Thoracic aorta (tissue), 2 donors: ENCODE results near the gene PDSS2. TPM values are rescaled to one million over a fixed set of nuclear protein-coding genes. Genes with fewer than 3 reads are reported as not detected.

ENCODE experiments used
- ATAC-seq: fragments of 150-250 bp; one replicate; pipeline ENCODE4 v1.8.0; 2017; ENCODE audit warnings: low read depth; ENCODE audit not compliant: insufficient number of reproducible peaks, low FRiP score
- DNase-seq: peaks from one replicate; pipeline ENCODE4 v3.0.0-alpha.2; 2020; ENCODE audit warnings: low spot score
- H3K27ac ChIP-seq, 2 donors: fragments of 200-600 bp; sonication (generic); 1 replicate in 1 of 2; 2 replicates in 1 of 2; pipeline ENCODE4 v1.5.1; 2016; ENCODE audit warnings: mild to moderate bottlenecking in 2 of 2, moderate library complexity in 2 of 2
- H3K27me3 ChIP-seq: fragments of 200-600 bp; sonication (generic); replicated peaks from 2 replicates; pipeline ENCODE4 v1.6.0; 2016; ENCODE audit warnings: mild to moderate bottlenecking; ENCODE audit not compliant: insufficient read depth
- H3K36me3 ChIP-seq: fragments of 200-600 bp; sonication (generic); one replicate; pipeline ENCODE4 v1.5.1; 2016
- H3K4me1 ChIP-seq, 2 donors: fragments of 200-600 bp; sonication (generic); 1 replicate in 1 of 2; 2 replicates in 1 of 2; pipeline versions ENCODE4 v1.5.1 to v1.6.0; 2016; ENCODE audit warnings: low read depth in 2 of 2, mild to moderate bottlenecking in 1 of 2; ENCODE audit not compliant: control insufficient read depth in 1 of 2
- H3K4me3 ChIP-seq: fragments of 200-600 bp; sonication (generic); 2 replicates; pipeline ENCODE4 v1.5.1; 2016; ENCODE audit warnings: mild to moderate bottlenecking
- H3K9me3 ChIP-seq: fragments of 200-600 bp; sonication (generic); 2 replicates; pipeline ENCODE4 v1.5.1; 2016
- total RNA-seq, 2 donors: library from RNA; depleted of rRNA; stranded (reverse); fragments of >200 nt; gene quantifications; one replicate each; pipeline versions ENCODE4 v1.1.0 to v1.2.3, GENCODE V29; 2016
- TF ChIP-seq, protein P1 (sequence below): fragments of 200-600 bp; sonication (generic); IDR thresholded peaks from one replicate; pipeline ENCODE4 v1.5.1; 2019; ENCODE audit warnings: antibody characterized with exemption

The PDSS2 gene
- total RNA-seq, 2 donors from 2014 or later, result 6.9 to 9.9 TPM

GRCh38 chr6:107156617-107157016, 302.7 kb downstream of the PDSS2 start:
- Histone ChIP-seq H3K4me3 (no peak overlapping the region), H3K27ac (no peak overlapping the region), H3K9me3 (no peaks in the 10 kb centered on the region), H3K27me3 (no peaks in the 10 kb centered on the region), H3K36me3 (no peaks in the 10 kb centered on the region), H3K4me1 (no peaks in the 10 kb centered on the region)
- no peak for ATAC-seq
- DNase-seq, result no peak
- TF ChIP-seq, protein P1, sequence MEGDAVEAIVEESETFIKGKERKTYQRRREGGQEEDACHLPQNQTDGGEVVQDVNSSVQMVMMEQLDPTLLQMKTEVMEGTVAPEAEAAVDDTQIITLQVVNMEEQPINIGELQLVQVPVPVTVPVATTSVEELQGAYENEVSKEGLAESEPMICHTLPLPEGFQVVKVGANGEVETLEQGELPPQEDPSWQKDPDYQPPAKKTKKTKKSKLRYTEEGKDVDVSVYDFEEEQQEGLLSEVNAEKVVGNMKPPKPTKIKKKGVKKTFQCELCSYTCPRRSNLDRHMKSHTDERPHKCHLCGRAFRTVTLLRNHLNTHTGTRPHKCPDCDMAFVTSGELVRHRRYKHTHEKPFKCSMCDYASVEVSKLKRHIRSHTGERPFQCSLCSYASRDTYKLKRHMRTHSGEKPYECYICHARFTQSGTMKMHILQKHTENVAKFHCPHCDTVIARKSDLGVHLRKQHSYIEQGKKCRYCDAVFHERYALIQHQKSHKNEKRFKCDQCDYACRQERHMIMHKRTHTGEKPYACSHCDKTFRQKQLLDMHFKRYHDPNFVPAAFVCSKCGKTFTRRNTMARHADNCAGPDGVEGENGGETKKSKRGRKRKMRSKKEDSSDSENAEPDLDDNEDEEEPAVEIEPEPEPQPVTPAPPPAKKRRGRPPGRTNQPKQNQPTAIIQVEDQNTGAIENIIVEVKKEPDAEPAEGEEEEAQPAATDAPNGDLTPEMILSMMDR, result no peak

DNA sequence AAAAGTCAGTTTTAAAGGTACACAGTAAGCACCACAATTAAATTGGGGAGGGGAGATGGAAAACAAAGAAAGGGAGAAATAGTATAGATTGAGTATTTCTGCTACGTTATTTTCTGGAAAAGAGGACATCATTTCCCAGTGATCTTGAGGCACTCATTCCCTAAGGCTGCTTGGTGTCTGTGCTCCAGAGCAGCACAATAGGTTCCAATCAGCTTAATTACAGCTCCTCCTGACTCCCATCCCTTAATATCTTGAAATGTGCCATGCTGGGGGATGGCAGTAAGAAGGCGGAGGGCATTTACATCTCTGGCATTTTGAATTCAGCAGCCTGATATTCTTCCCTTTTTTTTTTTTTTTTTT, 304.6 kb downstream of the PDSS2 start:
- no peak overlapping the region for H3K4me3 ChIP-seq
- H3K4me1 ChIP-seq, result no peaks in the 10 kb centered on the region
- no peaks in the 10 kb centered on the region for H3K27me3 ChIP-seq
- no peaks in the 10 kb centered on the region for H3K9me3 ChIP-seq
- no peak overlapping the region for H3K27ac ChIP-seq
- H3K36me3 ChIP-seq, result no peaks in the 10 kb centered on the region
- TF ChIP-seq, protein P1, result no peak
- ATAC-seq (no peak), DNase-seq (no peak)

GRCh38 chr6:107154131-107154800, 305.1 kb downstream of the PDSS2 start:
- TF ChIP-seq, protein P1, result no peak
- ATAC-seq (no peak), DNase-seq (no peak)
- Histone ChIP-seq H3K4me1 (no peaks in the 10 kb centered on the region), H3K27ac (no peak overlapping the region), H3K4me3 (no peak overlapping the region), H3K27me3 (no peaks in the 10 kb centered on the region), H3K36me3 (no peaks in the 10 kb centered on the region), H3K9me3 (no peaks in the 10 kb centered on the region)

- no peaks in the 10 kb centered on the region for H3K4me1 ChIP-seq
- no peak for ATAC-seq
- no peaks in the 10 kb centered on the region for H3K9me3 ChIP-seq
- DNase-seq, result no peak
- no peaks in the 10 kb centered on the region for H3K36me3 ChIP-seq
- no peak overlapping the region for H3K27ac ChIP-seq
- H3K4me3 ChIP-seq, result no peak overlapping the region
- TF ChIP-seq, protein P1, result no peak
- H3K27me3 ChIP-seq, result no peaks in the 10 kb centered on the region
Measured at GRCh38 chr6:107152638-107153430, 306.5 kb downstream of the PDSS2 start.

- no peaks in the 10 kb centered on the region for H3K36me3 ChIP-seq
- no peak overlapping the region for H3K27ac ChIP-seq
- no peak overlapping the region for H3K4me3 ChIP-seq
- DNase-seq (no peak), ATAC-seq (no peak)
- H3K9me3 ChIP-seq, result no peaks in the 10 kb centered on the region
- no peaks in the 10 kb centered on the region for H3K27me3 ChIP-seq
- H3K4me1 ChIP-seq, result no peaks in the 10 kb centered on the region
- TF ChIP-seq, protein P1, result no peak
Measured at GRCh38 chr6:107144666-107145065, 314.7 kb downstream of the PDSS2 start.
